COLO668 (cell line): ENCODE measurements around the gene OPTC.

Experiments
- DNase-seq: peaks from one replicate; lab custom pipeline; 2025; ENCODE audit not compliant: unreplicated experiment; lab: John Stamatoyannopoulos, UW

Gene OPTC

GRCh38 chr1:203490607-203491006, 3.3 kb upstream of the OPTC start:
- DNase-seq: no peak

GRCh38 chr1:203491664-203492063, 2.3 kb upstream of the OPTC start:
- no peak for DNase-seq

- DNase-seq: no peak
Measured at GRCh38 chr1:203492082-203492747, 1.7 kb upstream of the OPTC start.

GRCh38 chr1:203492748-203493130, 1.2 kb upstream of the OPTC start:
- DNase-seq: no peak

- no peak for DNase-seq
Measured at GRCh38 chr1:203495845-203496244, 1.9 kb downstream of the OPTC start.

- no peak for DNase-seq
Measured at GRCh38 chr1:203497269-203497777, 3.4 kb downstream of the OPTC start.

GRCh38 chr1:203499643-203500278, 5.8 kb downstream of the OPTC start:
- no peak for DNase-seq

- no peak for DNase-seq
Measured at GRCh38 chr1:203500279-203500678, 6.3 kb downstream of the OPTC start.

- no peak for DNase-seq
Measured at GRCh38 chr1:203503836-203504235, 9.9 kb downstream of the OPTC start.

GRCh38 chr1:203504400-203505250, 10.7 kb downstream of the OPTC start:
- DNase-seq: peak; percentile 85

GRCh38 chr1:203505526-203506204, 11.7 kb downstream of the OPTC start:
- DNase-seq: no peak

GRCh38 chr1:203506858-203507626, 13.1 kb downstream of the OPTC start:
- DNase-seq: no peak

GRCh38 chr1:203507759-203508158, 13.8 kb downstream of the OPTC start:
- no peak for DNase-seq

- DNase-seq: no peak
Measured at GRCh38 chr1:203508463-203509073, 14.6 kb downstream of the OPTC start.

GRCh38 chr1:203509135-203509534, 15.2 kb downstream of the OPTC start:
- DNase-seq: no peak

- DNase-seq: no peak
Measured at GRCh38 chr1:203511513-203511912, 17.6 kb downstream of the OPTC start.

- DNase-seq: no peak
Measured at GRCh38 chr1:203511930-203512329, 18.0 kb downstream of the OPTC start.

GRCh38 chr1:203512517-203512847, 18.5 kb downstream of the OPTC start:
- DNase-seq: no peak

- no peak for DNase-seq
Measured at GRCh38 chr1:203512848-203513584, 19.1 kb downstream of the OPTC start.
